Fibroblast of mammary gland (primary cell): ENCODE data around the gene SORCS3.

ENCODE experiments used
- DNase-seq: peaks from one replicate; pipeline ENCODE4 v3.0.0-alpha.2; 2010; ENCODE audit warnings: low read depth
- H3K4me3 ChIP-seq: 2 replicates; pipeline ENCODE4 v1.5.1; 2011; ENCODE audit warnings: low read depth, mild to moderate bottlenecking, low read length, moderate library complexity; ENCODE audit not compliant: control insufficient read depth
- CTCF ChIP-seq: conservative IDR thresholded peaks from 2 replicates; pipeline ENCODE4 v1.5.1; 2011; ENCODE audit warnings: low read depth, low read length, inconsistent platforms; ENCODE audit not compliant: control insufficient read depth, insufficient read depth

SORCS3 gene

GRCh38 chr10:105288613-105289012, 647.5 kb downstream of the SORCS3 start:
- no peak for DNase-seq
- no peak for TF ChIP-seq CTCF
- H3K4me3 ChIP-seq, result no peak overlapping the region

- no peak for TF ChIP-seq CTCF
- no peak for DNase-seq
Measured at GRCh38 chr10:105291571-105291970, 650.5 kb downstream of the SORCS3 start.

GRCh38 chr10:105292236-105292635, 651.1 kb downstream of the SORCS3 start:
- no peak for DNase-seq
- TF ChIP-seq CTCF, result no peak
- no peak overlapping the region for H3K4me3 ChIP-seq

More at GRCh38 chr10:105291571-105291970, 650.5 kb downstream of the SORCS3 start:
- no peak overlapping the region for H3K4me3 ChIP-seq
